DMS 273 treated with DMSO at 0.1 percent for 48 hours (cell line): ENCODE results near the gene CCDC185.
"Not testable (repeated sequence)": the region's sequence is repeated elsewhere in the genome, so short reads cannot be mapped to it uniquely, and the experiment has no call there.

Experiments used
- DNase-seq: peaks from one replicate; lab custom pipeline; 2025; lab: John Stamatoyannopoulos, UW

CCDC185 gene

DNA sequence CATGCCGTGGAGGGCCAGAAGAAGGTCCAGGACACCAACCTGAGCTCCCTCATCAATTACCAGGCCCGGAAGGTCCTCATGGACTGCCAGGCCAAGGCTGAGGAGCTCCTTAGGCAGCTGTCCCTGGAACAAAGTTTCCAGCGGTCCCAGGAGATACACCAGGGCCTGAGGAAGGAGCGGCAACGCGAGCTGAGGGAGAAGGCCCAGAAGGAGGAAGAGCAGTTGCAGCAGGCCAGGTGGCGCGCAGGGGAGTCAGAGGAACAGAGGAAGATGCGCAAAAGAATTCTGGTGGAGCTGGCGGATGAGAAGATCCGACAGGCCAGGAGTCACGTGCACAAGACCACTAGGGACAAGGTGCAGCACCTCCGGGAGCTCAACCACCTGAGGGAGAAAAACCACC lies 1.5 kb downstream of the CCDC185 start:
- no peak for DNase-seq

DNA sequence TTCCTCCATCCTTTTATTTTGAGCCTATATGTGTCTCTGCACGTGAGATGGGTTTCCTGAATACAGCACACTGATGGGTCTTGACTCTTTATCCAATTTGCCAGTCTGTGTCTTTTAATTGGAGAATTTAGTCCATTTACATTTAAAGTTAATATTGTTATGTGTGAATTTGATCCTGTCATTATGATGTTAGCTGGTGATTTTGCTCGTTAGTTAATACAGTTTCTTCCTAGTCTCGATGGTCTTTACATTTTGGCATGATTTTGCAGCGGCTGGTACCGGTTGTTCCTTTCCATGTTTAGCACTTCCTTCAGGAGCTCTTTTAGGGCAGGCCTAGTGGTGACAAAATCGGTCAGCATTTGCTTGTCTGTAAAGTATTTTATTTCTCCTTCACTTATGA lies 6.2 kb downstream of the CCDC185 start:
- not testable (repeated sequence) for DNase-seq

DNA sequence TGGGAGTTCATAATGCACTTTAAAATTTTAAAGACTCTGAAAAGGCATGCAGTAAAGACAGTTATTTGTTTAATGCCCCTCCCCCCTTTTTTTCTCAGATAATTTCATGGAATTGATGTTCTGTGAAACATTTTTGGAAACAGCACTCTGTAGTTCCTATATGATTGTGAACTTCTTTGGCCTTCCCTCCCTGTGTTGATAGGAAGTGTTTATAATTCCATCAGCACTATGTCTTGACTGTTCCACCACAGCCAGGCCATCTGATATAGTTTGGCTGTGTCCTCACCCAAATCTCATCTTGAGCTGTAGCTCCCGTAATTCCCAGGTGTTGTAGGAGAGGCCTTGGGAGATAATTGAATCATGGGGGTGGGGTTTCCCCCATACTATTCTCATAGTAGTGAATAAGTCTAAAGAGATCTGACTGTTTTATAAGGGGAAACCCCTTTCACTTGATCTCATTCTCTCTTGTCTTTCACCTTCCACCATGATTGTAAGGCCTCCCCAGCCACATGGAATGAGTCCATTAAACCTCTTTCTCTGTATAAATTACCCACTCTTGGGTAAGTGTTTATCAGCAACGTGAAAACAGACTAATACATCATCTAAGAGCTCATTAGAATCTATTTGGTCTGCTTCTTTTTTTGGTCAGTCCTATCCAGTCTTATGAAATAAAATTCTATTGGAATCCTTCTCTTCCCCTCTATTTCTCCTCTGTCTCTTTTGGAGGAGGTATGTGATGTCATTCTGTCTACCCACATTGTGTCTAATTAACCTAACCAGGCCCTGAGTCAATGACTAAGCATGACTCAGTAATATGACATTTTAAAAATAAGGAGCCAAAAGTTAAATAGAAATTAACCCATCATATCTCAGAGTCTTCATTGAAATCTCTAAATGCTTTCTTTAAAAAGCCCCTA lies 8.9 kb downstream of the CCDC185 start:
- no peak for DNase-seq

DNA sequence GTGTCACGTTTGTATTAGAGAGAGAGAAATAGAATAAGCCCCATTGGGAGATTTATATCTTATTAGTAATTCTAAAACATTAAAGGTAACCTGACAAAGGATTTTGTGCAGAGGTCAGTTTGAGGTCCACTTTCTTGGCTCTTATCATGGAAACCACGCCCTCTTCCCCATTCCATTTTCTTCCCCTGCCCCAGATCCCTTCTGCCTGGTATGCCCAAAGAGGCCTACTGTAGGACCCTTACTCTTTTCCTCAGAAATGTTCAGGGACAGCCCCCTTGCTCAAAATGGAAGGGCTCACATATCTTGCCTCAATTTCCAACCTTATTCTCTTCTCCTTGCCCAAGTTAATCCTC lies 9.6 kb downstream of the CCDC185 start:
- DNase-seq, result no peak

DNA sequence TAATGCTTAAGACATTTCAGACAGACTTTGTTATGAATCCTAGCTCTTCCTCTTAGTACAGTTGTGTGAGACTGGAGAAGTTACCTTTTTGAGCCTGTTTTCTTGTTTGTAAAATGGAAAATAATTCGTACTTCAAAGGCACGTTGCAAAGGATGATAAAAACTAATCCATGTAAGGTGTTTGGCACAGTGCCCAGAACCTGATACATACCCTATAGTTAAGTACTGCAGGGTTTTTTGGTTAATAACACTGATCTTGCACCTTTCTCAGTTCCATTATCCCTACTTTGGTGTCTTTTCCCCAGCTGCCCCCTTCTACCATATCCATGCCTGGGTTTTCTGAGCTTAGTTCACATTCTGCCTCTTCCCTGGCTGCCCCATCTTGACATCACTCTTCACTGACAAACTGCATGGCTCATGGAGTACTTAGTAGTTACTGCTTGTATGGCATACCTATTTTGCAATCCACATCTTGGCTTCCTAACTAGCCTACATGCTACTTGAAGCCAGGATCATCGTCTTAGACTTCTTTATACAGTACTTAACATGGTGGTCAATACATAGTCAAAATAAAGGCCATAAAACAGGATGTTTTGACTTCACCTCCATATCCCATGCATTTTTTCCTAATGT lies 10.1 kb downstream of the CCDC185 start:
- no peak for DNase-seq

DNA sequence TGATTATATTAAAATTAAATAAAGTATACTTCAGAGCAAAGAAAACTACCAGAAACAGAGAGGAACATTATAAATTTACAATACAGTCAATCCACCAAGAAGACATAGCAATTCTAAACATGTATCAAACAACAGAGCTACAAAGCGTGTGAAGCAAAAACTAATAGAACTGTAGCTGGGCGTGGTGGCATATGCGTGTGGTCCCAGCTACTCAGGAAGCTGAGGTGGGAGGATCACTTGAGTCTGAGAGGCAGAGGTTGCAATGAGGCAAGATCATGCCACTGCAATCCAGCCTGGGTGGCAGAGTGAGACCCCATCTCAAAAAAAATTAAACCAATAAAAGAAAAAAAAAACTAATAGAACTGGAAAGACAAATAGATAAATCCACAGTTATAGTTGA lies 12.3 kb downstream of the CCDC185 start:
- no peak for DNase-seq

DNA sequence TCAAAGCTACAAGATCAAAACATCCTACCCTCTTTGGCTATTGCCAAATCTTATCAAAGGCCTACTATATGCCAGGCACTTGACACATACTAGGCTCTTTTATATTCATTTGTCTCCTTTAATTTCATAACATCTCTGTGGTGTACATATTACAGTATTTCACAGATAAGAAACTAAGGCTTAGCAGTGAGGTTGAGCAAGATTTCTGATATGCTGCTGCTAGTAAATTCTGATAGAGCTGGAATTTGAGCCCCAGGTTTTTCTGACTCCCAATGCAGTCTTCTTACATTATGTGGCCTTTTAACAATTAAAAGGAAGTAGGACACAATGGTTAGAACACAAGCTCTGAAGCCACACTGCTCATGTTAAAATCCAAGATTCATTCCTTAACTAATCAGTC lies 16.8 kb downstream of the CCDC185 start:
- no peak for DNase-seq

DNA sequence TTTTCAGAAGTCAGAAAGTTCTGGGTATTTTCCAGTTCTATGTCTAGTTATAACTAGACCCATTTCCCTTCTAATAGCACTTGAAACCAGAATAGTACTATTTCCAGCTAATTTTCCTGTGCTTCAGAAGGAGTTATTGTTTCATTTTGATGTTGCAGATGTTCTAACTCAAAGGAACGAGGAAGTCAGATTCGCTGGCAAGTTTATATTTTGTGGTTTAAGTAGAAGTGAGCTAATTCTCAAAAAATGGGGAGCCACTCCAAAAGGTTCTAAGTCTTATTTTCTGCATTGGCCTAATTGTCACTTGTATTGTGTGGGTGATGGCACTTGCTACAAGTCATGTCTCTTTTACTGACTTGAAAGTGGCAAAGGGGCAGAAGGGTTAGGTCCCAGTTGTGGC lies 18.1 kb downstream of the CCDC185 start:
- no peak for DNase-seq

DNA sequence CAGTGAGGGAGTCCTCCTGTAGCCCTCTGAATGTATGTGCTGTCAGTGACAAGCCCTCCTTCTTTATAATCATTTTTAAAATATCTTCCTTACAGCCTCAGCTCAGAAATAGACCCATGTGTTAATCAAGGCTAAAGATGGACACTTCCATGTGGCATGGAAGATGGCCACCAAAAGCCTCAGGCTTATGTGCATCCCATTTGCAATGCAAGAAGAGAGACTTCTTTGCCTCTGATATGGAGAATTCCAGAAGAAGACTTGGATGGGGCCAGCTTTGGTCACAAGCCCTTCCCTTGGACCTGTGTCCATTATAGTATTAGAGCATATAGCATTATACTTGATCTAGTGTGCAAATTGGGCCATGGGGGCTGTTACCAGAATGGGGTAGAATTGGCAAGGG lies 18.5 kb downstream of the CCDC185 start:
- DNase-seq, result no peak

DNA sequence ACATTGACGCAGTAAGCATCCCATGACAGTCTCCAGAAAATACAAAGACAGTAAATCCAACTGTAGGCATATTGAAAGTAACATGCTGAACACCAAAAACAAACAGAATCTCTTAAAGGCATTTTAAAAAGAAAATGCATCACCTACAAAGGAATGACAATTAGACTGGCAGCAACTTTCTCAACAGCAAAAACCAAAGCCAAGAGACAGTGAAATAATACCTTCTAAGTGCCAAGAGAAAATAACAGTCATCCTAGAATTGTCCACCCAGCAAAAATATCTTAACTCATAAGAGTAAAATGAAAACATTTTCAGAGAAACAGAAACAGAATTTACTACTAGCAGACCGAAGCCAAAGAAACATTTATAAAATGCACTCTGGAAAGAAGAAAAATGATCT lies 20.0 kb downstream of the CCDC185 start:
- DNase-seq, result no peak

DNA sequence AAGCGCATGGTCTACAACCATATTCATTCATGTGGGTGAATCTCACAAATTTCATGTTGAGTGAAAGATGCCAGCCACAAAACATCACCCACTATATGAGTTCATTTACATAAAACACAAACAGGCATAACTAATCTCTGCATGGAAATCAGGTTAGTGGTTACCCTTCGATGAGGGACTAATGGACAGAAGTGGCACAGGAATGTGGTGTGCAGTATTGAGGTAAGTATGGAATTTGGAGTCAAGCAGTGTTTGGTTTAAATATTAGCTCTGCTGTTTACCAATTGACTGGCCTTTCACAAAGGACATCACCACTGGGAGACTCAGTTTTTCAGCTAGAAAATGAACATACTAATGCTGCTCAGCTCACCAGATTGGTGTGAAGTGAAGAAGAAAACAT lies 24.2 kb downstream of the CCDC185 start:
- DNase-seq, result no peak

DNA sequence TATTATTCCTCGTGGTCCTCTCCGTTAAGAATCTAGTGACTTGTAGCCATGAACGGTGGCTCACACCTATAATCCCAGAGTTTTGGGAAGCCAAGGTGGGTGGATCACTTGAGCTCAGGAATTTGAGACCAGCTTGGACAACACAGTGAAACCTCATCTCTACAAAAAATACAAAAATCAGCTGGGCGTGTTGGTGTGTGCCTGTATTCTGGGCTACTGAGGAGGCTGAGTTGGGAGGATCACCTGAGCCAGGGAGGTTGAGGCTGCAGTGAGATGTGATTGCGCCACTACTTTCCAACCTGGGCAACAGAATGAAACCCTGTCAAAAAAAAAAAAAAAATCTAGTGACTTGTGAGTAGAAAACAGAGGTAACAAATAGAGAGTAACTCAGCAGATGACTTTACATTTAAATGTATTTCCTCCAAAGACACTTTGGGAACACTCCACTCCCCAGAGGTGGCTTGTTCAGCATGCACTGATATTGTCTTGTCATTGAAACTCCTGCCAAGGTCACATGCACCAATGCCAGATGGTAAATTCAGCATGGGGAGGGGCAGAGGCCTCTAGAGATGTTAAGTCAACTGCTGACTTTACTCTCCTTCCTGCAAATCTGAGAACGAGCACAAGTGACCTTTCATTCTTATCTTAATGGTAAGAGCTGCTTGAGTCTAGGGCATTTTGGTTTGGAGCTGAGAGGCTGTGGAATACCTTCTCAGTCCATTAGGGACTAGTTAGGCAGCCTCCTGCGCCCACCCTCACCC lies 24.9 kb downstream of the CCDC185 start:
- no peak for DNase-seq

DNA sequence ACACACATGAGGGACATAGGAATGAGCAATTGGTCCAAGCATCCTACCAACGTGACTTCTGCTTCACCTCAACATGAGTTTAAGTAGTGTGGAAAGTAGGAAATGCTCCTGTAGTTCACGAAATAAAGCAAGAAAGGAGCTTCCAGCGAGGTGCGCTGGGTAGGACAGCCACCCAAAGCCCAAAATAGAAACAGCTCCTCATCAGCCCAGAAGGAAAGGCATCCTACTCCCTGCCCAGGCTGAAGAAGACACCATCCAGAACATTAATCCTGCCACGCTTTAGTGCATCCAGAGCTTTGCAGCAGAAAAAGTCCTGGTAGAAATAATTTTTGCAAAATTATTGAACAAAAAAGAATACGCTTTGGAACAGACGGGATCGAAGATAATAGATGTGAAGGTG lies 25.9 kb downstream of the CCDC185 start:
- no peak for DNase-seq

DNA sequence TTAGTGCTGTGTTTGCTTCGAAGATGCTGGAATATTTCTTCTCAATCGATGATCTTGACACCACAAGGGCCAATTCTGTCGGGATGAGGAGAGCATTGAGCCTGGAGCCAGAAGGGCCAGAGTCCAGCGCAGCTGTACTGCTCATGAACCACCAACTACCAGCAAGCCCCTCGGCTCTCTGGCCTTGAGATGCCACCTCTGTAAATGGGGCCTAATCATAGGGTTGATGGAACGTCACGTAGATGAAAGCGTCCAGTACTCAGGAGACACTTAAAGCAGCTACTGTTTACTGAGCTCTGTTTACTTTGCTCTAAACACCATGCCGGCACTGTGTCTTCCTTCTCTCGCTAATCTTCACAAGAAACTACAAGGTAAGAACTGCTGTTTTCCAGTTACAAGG lies 26.3 kb downstream of the CCDC185 start:
- DNase-seq, result no peak

DNA sequence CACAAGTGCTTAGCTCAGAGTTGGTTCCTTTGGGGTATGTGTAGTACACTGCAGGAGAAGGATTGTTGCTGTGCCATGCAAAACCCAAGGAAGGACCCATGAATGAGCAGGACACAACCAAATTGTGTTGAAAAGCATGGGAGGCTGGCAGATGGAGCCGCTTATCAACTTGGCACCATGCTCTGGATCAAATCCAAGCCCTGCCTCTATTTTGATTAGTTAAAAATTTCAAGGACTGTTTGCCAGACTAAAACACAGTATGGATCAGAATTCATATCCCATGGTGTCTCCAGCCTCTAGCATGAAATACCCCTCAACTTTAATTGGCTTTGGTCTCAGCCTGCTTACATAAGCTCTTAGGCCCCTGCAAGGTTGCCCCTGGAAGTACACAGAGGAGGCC lies 27.8 kb downstream of the CCDC185 start:
- DNase-seq, result peak; percentile 76

DNA sequence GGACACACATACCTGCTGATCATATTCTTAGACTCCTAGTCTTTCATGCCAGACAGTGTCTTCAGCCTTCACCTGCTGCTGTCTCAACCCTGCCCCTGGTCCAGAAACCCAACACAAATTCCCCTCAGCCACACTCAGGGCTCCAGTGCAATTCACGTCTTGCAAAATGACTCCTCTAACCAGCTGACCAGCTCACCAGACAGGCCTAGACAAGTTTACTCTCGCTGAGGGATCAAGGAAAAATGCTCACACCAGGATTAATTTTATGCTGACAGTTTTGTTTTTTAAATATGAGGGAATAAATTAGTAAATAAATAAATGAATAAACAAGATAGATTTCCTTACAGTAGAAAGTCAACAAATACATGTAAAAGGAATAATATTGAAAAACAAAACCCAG lies 28.5 kb downstream of the CCDC185 start:
- peak; percentile 49 for DNase-seq

DNA sequence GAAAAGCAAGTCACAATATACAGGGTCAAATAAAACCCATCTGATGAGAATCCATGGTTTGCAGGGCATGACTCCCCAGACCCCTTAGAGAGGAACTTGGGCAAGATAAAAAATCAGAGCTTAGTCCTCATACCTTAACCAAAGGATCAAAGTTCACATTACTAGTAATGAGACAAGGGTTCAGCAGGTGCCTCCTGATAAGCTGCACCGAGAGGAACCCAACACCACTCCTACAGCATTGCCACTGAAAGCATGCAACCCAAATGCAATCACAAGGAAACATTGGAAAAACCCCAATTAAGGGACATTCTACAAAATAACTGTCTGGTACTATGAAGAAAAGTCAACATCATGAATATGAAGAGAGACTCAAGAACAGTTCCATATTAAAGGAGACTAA lies 29.7 kb downstream of the CCDC185 start:
- no peak for DNase-seq

DNA sequence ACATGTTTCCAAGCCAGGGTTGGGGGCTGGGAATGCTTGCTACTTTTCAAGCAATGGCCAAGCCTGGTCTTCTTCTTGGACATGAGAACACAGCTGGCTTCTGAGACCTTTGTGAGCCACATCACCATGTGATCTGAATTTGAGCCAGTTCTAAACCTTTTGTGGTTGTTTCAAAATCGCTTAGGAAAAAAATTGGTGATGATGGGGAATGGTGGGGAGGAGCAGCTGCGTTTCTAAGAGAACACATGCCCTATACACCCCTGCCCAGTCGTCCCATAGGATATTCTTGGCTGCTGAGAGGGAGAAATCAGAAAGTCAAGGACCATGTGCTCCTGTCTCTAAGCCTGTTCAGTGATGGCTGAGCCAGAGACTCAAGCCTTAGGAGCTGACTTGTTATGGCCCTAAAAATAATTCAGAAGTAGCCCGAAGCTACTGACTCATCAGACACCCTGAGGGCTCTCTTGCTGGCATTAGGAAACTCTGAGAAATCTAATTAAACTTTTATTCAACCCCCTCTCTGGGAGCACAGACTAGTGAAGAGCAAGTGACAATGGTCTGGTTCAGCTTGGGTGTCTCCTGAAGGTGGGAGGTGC lies 30.5 kb downstream of the CCDC185 start:
- no peak for DNase-seq

DNA sequence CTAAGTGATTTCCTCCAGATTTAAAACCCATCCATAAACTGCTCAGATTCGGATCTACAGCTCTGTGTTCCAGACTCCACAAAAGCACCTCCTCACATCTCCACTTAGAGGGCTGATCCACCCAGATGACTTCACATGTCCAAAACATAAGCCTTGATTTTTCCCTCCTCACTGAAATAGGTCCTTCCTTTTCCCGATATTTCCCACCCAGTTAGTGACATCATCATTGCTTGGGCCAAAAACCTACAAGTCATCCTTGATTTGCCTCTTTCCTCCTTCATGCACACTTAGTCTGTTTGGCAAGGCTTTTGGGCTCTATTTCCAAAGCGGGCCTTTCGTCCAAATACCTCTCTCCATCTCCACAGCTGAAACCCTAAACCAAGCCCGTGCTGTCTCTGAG lies 32.3 kb downstream of the CCDC185 start:
- no peak for DNase-seq

DNA sequence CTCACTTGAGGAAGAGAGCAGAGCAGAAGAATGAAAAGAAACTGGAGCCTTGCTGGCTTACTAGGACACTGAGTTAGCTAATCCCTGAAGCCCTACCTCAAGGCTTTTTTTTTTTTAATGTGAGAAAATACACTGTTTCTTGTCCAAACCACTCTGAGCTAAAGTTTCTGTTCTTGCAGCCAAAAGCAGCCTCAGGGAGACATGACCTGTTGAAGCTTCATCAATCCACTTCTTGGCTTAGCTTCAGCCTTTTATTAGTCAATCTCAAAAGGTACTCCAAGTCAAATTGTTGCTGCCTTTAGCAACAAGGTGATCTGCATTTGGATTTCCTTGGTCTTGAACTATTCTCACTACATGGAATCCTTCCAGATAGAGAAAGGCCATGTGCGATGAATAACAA lies 33.7 kb downstream of the CCDC185 start:
- DNase-seq, result no peak

DNA sequence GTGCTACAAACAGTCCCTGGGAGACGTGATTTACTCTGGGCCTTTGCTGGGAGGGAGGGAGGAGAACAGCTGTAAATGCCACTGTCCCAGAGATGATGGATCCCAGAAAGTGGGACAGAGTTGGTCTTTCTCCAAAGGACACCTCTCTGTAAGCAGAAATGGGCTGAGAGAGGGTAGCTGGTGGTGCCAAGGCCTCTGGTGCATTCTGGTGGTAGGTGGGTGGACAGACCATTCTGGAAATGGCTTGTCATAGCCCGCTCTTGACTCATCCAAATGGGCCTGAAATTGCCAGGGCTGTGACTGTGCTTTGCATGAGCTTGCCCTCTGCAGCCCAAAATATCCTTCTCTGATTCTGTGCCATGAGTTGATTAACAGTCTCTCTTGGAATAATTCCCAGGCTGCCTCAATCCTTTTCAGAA lies 36.1 kb downstream of the CCDC185 start:
- DNase-seq, result peak; percentile 25

DNA sequence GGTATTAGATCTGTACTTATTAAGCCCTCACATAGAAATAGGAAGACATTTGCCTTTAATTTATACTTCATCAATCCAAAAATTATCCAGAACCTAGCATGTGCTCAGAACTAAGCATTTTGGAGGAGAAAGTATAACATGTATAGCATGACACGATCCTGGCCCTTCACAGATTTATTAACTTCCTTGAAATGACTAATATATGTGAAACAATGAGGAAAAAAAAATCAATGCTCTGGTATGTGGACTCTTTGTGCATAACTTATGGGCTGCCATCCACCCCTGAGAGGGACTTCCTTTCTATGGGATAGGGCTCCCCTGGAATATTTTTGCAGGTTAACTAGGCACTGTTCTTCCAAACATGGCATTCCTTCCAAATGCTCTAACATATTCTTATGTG lies 36.6 kb downstream of the CCDC185 start:
- DNase-seq, result no peak

DNA sequence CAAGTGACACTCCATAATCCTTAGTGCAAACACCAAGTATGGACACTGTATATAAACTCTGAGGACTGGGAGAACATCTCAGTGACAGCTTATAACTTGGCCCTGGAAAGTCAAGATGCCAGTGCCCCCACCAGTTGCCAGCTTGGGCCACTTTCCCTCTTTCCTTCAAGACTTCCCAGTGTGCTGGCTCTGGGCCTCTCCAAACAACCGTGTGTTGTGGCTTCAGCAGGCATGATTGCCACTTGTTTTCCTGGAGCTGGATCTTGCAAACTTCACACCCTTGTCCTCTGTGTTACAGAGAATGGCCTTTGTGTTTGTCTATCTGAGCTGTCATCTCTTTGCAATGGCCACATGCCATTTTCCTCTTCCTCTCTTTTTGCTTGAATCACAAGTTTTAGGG lies 37.0 kb downstream of the CCDC185 start:
- no peak for DNase-seq
